ENCODE data around the gene DUS1L. TPM values are rescaled to one million over a fixed set of nuclear protein-coding genes. Genes with fewer than 3 reads are reported as not detected.

DUS1L gene
- total RNA-seq, 4 donors from 2014 or later = 98.6 to 306 (median 132) TPM

- no peaks in the 10 kb centered on the region for H3K36me3 ChIP-seq
- intact Hi-C loops (cut with DNase I; ENCODE audit: low total_unique reads) = no loop called here
- in situ Hi-C loops (cut with MboI; ENCODE audit: low pct_ligation_motif_present in 1 of 4, low pct_unique_long_range_greater_than_20kb in 1 of 4, low sequenced_read_pairs in 3 of 4) = no loop called here
- WGBS, 2 donors (ENCODE audit: low coverage in 1 of 2) = 26% methylated on average over 34 of the region's 36 CpGs; no CpG with 5 or more reads in 1 of the 2 donors
- peak; percentile 43 for TF ChIP-seq POLR2A (IDR thresholded peaks at IDR 0.05)
- TF ChIP-seq POLR2AphosphoS5 (IDR thresholded peaks at IDR 0.05) = peak in 1 of 3 donors; percentile 33
- no peak for TF ChIP-seq EP300 (IDR thresholded peaks at IDR 0.05; ENCODE audit: low read depth)
- no peak for TF ChIP-seq CTCF (IDR thresholded peaks at IDR 0.05)
- DNase-seq = peak; percentile 64
- H3K27me3 ChIP-seq = no peaks in the 10 kb centered on the region
- peaks cover 13 to 24% (median 23%) of the 10 kb centered on the region in 4 donors for H3K4me1 ChIP-seq
- H3K27ac ChIP-seq = peak overlapping the region; percentile 84 to 92 (median 90)
- no peaks in the 10 kb centered on the region for H3K9me3 ChIP-seq
- peak overlapping the region; percentile 82 to 97 (median 92) for H3K4me3 ChIP-seq
These were observed 991 bp downstream of the DUS1L start for GRCh38 chr17:82064433-82065192.

GRCh38 chr17:82063424-82064415, 1.9 kb downstream of the DUS1L start:
- Histone ChIP-seq H3K36me3 (no peaks in the 10 kb centered on the region), H3K4me1 (peaks cover 13 to 24% (median 23%) of the 10 kb centered on the region in 4 donors), H3K27me3 (no peaks in the 10 kb centered on the region), H3K9me3 (no peaks in the 10 kb centered on the region), H3K27ac (peak overlapping the region in 3 of 4 donors; percentile 84 to 91 (median 90)), H3K4me3 (peak overlapping the region in 1 of 4 donors; percentile 82)
- intact Hi-C loops (cut with DNase I; ENCODE audit: low total_unique reads) (no loop called here), in situ Hi-C loops (cut with MboI; ENCODE audit: low pct_ligation_motif_present in 1 of 4, low pct_unique_long_range_greater_than_20kb in 1 of 4, low sequenced_read_pairs in 3 of 4) (no loop called here)
- WGBS, 2 donors (ENCODE audit: low coverage in 1 of 2) = 78% methylated on average over 11 of the region's 20 CpGs; no CpG with 5 or more reads in 1 of the 2 donors
- no peak for DNase-seq
- TF ChIP-seq POLR2AphosphoS5 (IDR thresholded peaks at IDR 0.05) (no peak), CTCF (IDR thresholded peaks at IDR 0.05) (no peak), POLR2A (IDR thresholded peaks at IDR 0.05) (no peak), EP300 (IDR thresholded peaks at IDR 0.05; ENCODE audit: low read depth) (no peak)

GRCh38 chr17:82062984-82063368, 2.6 kb downstream of the DUS1L start:
- TF ChIP-seq CTCF (IDR thresholded peaks at IDR 0.05) (no peak), POLR2AphosphoS5 (IDR thresholded peaks at IDR 0.05) (no peak), EP300 (IDR thresholded peaks at IDR 0.05; ENCODE audit: low read depth) (no peak), POLR2A (IDR thresholded peaks at IDR 0.05) (no peak)
- H3K4me1 ChIP-seq = peaks cover 13 to 24% (median 23%) of the 10 kb centered on the region in 4 donors
- DNase-seq = no peak
- no peak overlapping the region for H3K4me3 ChIP-seq
- peaks cover 0 to 5% (median 1%) of the 10 kb centered on the region in 4 donors for H3K36me3 ChIP-seq
- WGBS, 2 donors (ENCODE audit: low coverage in 1 of 2) = 97% methylated on average over 9 of the region's 9 CpGs; no CpG with 5 or more reads in 1 of the 2 donors
- H3K27ac ChIP-seq = no peak overlapping the region
- no peaks in the 10 kb centered on the region for H3K27me3 ChIP-seq
- intact Hi-C loops (cut with DNase I; ENCODE audit: low total_unique reads) (no loop called here), in situ Hi-C loops (cut with MboI; ENCODE audit: low pct_ligation_motif_present in 1 of 4, low pct_unique_long_range_greater_than_20kb in 1 of 4, low sequenced_read_pairs in 3 of 4) (no loop called here)
- no peaks in the 10 kb centered on the region for H3K9me3 ChIP-seq
